ENCODE results near the gene ADH1C. TPM values are rescaled to one million over a fixed set of nuclear protein-coding genes. Genes with fewer than 3 reads are reported as not detected.
"Not testable (repeated sequence)": the region's sequence is repeated elsewhere in the genome, so short reads cannot be mapped to it uniquely, and the experiment has no call there.

ADH1C gene
- total RNA-seq, 1 experiment from 2014 or later: not detected

GRCh38 chr4:99361899-99362275, 9.3 kb upstream of the ADH1C start:
- in situ Hi-C loops (cut with HindIII; ENCODE audit: low pct_unique_long_range_greater_than_20kb, low sequenced_read_pairs): no loop called here
- DNase-seq (ENCODE audit: low read depth): no peak

GRCh38 chr4:99361268-99361898, 8.8 kb upstream of the ADH1C start:
- in situ Hi-C loops (cut with HindIII; ENCODE audit: low pct_unique_long_range_greater_than_20kb, low sequenced_read_pairs): no loop called here
- no peak for DNase-seq (ENCODE audit: low read depth)

- DNase-seq (ENCODE audit: low read depth): no peak
- in situ Hi-C loops (cut with HindIII; ENCODE audit: low pct_unique_long_range_greater_than_20kb, low sequenced_read_pairs): no loop called here
Observed at GRCh38 chr4:99359480-99360204, 7.1 kb upstream of the ADH1C start.

DNA sequence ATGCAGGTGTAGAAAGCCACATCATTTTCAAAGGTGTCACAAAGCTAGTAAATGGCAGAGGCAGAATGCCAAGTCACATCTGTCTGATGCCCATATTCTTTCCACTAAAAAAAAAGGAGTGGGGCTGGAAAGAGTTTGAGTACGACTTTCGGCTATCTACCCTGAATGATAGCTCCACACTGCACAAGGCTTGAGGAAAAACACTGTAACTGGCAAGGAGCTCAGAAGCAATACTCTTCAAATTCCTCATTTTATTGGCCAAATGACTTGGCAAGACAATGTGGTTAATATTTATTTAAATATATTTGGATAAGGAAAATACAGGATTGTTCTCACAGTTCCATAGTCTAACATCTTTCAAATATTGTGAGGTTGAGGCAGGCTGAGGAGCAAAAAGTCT, 5.4 kb upstream of the ADH1C start:
- DNase-seq (ENCODE audit: low read depth): no peak
- in situ Hi-C loops (cut with HindIII; ENCODE audit: low pct_unique_long_range_greater_than_20kb, low sequenced_read_pairs): no loop called here

- DNase-seq (ENCODE audit: low read depth): no peak
Observed at GRCh38 chr4:99356992-99357391, 4.4 kb upstream of the ADH1C start.

GRCh38 chr4:99356149-99356548, 3.6 kb upstream of the ADH1C start:
- in situ Hi-C loops (cut with HindIII; ENCODE audit: low pct_unique_long_range_greater_than_20kb, low sequenced_read_pairs); DNase-seq (ENCODE audit: low read depth): not testable (repeated sequence)

More at GRCh38 chr4:99356992-99357391, 4.4 kb upstream of the ADH1C start:
- in situ Hi-C loops (cut with HindIII; ENCODE audit: low pct_unique_long_range_greater_than_20kb, low sequenced_read_pairs): no loop called here

- in situ Hi-C loops (cut with HindIII; ENCODE audit: low pct_unique_long_range_greater_than_20kb, low sequenced_read_pairs): no loop called here
- no peak for DNase-seq (ENCODE audit: low read depth)
Observed at GRCh38 chr4:99351487-99351886, 1.1 kb downstream of the ADH1C start.

DNA sequence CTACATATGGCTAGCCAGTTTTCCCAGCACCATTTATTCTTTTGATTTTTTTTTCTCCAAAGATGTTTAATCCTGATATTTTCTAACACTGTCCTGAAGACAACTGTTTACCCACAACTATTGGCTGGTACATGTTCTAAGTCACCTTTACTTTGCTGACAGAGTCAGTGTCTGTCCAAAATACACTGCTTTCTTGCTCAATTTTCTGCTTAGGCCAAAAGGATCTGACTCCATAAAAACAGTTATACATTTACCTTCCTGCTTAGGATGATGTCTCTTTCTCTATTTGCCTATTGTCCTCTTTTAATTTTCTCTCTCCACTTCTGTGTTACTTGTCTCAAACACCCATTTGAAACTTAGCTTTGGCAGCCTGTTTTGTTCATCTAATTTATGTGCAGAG, 3.2 kb downstream of the ADH1C start:
- no peak for DNase-seq (ENCODE audit: low read depth)
- in situ Hi-C loops (cut with HindIII; ENCODE audit: low pct_unique_long_range_greater_than_20kb, low sequenced_read_pairs): no loop called here

GRCh38 chr4:99342624-99343023, 9.9 kb downstream of the ADH1C start:
- DNase-seq (ENCODE audit: low read depth); in situ Hi-C loops (cut with HindIII; ENCODE audit: low pct_unique_long_range_greater_than_20kb, low sequenced_read_pairs): not testable (repeated sequence)

DNA sequence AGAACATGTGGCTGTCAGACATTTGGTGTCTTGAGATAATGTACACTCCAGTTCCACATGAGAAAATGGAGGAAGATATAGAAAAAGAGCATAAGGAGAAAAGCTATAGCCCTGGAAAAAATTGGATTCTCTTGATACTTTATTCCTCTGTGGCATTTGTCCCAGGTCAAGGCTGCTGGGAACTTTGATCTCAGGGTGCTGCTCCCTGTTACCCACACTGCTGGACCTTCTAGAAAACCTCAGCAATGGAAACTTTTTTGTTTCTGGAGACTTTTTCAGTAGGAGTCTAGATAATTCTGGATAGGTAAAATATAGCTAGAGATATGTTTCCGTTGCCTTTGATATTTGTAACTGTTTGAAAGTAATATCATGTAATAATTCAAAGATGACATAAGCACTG, 11.1 kb downstream of the ADH1C start:
- DNase-seq (ENCODE audit: low read depth): no peak
- in situ Hi-C loops (cut with HindIII; ENCODE audit: low pct_unique_long_range_greater_than_20kb, low sequenced_read_pairs): no loop called here

DNA sequence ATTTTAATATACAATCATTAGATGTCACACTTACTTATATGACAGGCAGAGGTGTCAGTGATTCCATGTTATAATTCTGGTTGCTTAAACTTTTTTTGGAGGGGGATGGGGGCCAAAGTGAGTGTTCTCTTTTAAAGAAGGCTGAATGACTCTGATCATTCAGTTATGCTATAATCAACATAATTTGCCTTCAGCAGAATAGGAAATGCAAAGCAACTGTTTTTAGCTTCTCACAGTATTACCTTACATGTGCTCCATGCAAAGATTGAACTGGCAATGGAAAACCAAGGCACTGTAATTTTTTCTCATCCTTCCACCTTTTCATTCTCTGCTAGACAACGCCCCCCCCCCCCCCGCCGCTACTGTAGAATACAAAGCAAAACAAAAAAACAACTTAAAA, 13.4 kb downstream of the ADH1C start:
- in situ Hi-C loops (cut with HindIII; ENCODE audit: low pct_unique_long_range_greater_than_20kb, low sequenced_read_pairs): no loop called here
- no peak for DNase-seq (ENCODE audit: low read depth)

DNA sequence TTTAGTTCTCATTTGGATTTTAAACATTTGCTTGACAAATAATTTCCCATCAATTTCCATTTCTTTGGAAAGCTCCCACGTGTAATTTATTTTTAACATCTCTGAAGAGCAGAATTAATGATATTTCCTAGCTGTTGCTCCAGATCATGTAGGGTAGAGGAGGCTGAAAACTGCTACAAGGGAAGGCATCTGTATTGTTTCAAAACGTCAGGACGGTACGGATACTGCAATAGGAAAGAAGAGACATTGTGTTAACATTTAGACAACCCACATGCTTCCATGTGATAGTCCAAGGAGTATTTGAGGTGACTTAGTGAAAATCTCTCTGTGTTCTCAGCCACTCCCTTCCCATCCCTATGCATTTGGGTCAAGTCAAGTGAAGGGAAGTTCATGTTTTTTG, 16.0 kb downstream of the ADH1C start:
- in situ Hi-C loops (cut with HindIII; ENCODE audit: low pct_unique_long_range_greater_than_20kb, low sequenced_read_pairs): no loop called here
- no peak for DNase-seq (ENCODE audit: low read depth)

DNA sequence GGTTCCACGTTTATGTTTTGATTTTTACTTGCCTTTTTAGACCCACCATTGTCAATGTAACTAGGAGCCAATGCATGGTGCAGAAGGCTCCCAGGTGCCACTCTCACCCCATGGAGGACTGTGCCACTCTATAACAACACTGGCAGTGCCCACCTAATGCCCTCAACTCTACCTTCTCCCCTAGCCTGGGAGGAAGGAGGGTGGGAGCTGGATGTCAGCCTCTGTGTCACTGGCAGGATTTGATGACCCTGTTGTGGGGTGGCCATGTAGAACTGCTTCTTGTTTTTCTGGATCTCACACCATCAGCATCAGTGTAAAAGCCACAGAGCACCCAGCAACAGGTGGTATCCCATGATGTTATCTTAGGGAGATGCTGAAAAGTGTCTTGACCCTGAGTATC, 17.7 kb downstream of the ADH1C start:
- in situ Hi-C loops (cut with HindIII; ENCODE audit: low pct_unique_long_range_greater_than_20kb, low sequenced_read_pairs): no loop called here
- DNase-seq (ENCODE audit: low read depth): no peak

- in situ Hi-C loops (cut with HindIII; ENCODE audit: low pct_unique_long_range_greater_than_20kb, low sequenced_read_pairs): no loop called here
Observed at GRCh38 chr4:99330648-99331047, 21.9 kb downstream of the ADH1C start.

GRCh38 chr4:99329876-99330275, 22.7 kb downstream of the ADH1C start:
- in situ Hi-C loops (cut with HindIII; ENCODE audit: low pct_unique_long_range_greater_than_20kb, low sequenced_read_pairs): no loop called here
- no peak for DNase-seq (ENCODE audit: low read depth)

More at GRCh38 chr4:99330648-99331047, 21.9 kb downstream of the ADH1C start:
- no peak for DNase-seq (ENCODE audit: low read depth)

DNA sequence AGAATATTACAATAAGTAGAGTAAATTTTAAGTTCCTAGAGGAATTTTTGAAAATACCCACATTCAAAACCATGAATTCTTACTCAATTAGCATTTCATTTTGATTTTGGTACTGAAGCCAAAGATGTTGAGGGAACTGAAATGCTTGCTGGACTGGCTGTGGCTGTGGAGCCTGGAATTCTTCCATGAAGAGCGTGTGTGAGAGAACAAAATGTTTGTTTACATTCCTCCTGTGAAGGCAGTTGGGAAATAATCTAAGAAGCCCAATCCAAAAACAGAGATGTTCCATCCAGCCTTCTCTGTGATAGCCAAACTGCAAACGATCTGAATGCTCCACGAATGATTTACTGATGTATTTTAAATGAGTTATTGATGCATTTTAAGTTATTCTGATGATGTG, 27.6 kb downstream of the ADH1C start:
- in situ Hi-C loops (cut with HindIII; ENCODE audit: low pct_unique_long_range_greater_than_20kb, low sequenced_read_pairs): no loop called here
- DNase-seq (ENCODE audit: low read depth): no peak

- no peak for DNase-seq (ENCODE audit: low read depth)
- in situ Hi-C loops (cut with HindIII; ENCODE audit: low pct_unique_long_range_greater_than_20kb, low sequenced_read_pairs): no loop called here
Observed at GRCh38 chr4:99324361-99324760, 28.2 kb downstream of the ADH1C start.

DNA sequence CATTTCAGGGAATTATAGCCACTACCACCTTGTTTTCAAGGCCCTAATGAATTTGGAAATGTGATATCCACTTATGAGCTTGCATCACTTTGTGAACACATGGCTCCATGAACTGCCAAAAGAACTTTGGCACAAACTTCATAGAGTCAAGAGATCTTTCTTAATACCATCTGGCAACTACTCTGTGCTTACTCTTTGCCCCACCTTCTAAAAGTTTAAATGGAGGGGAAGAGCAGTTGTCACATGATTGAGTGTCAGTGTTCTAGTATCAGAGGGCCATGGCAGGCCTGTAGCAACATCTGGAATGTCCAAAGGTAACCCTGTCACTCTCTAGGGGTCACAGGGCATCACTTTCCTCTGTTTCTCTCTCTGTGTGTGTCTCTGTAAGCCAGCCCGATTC, 28.8 kb downstream of the ADH1C start:
- DNase-seq (ENCODE audit: low read depth): no peak
- in situ Hi-C loops (cut with HindIII; ENCODE audit: low pct_unique_long_range_greater_than_20kb, low sequenced_read_pairs): no loop called here

- no peak for DNase-seq (ENCODE audit: low read depth)
- in situ Hi-C loops (cut with HindIII; ENCODE audit: low pct_unique_long_range_greater_than_20kb, low sequenced_read_pairs): no loop called here
Observed at GRCh38 chr4:99321241-99322191, 31.0 kb downstream of the ADH1C start, which contains the start of gene ADH1B. Gene ADH1B (minus strand): TSS chr4:99321401. CDS start chr4:99321331, 70 bp downstream.
